Right cardiac atrium (tissue), 5 donors: ENCODE measurements around the gene RASL10B. TPM values are rescaled to one million over a fixed set of nuclear protein-coding genes. Genes with fewer than 3 reads are reported as not detected.

Experiments
- ATAC-seq, 2 donors: fragments of 200-7000 bp; cut with Tn5 transposase; one replicate each; pipeline versions ENCODE4 v1.8.0 to v1.9.1; 2020; ENCODE audit warnings: moderate library complexity in 2 of 2, mild to moderate bottlenecking in 1 of 2
- DNase-seq, 3 donors: peaks; one replicate each; pipeline ENCODE4 v3.0.0-alpha.2; 2020
- H3K27ac ChIP-seq: one replicate; pipeline ENCODE4 v1.5.1; 2013; ENCODE audit warnings: mild to moderate bottlenecking, low read length, control low read depth, moderate library complexity
- H3K27me3 ChIP-seq: one replicate; pipeline ENCODE4 v1.6.1; 2013; ENCODE audit not compliant: control insufficient read depth, insufficient read depth
- H3K4me1 ChIP-seq: one replicate; pipeline ENCODE4 v1.6.1; 2013; ENCODE audit warnings: low read length; ENCODE audit not compliant: control insufficient read depth, insufficient read depth
- H3K4me3 ChIP-seq: one replicate; pipeline ENCODE4 v1.5.1; 2013; ENCODE audit warnings: low read length, control low read depth
- H3K9me3 ChIP-seq: one replicate; pipeline ENCODE4 v1.6.1; 2013; ENCODE audit warnings: low read length; ENCODE audit not compliant: control insufficient read depth
- whole genome bisulfite sequencing: extraction: QIAGEN DNeasy Blood & Tissue Kit; methylation state at CpG from one replicate; pipeline ENCODE4 v1.1.7; 2013; 5-methylcytosine and 5-hydroxymethylcytosine counted together
- intact Hi-C, 4 donors: fragments of 100-400 bp; cut with DNase I; formaldehyde crosslinking; loops; one replicate each; pipeline versions ENCODE4 v1.11.0 to v1.14.0; 2022 to 2023
- polyA plus RNA-seq: library from polyadenylated mRNA; stranded (reverse); fragments of 200-250 nt; gene quantifications from one replicate; pipeline ENCODE4 v1.2.3, GENCODE V29; 2013
- total RNA-seq, 4 donors: library from RNA; stranded (reverse); fragmentation: NEBNext Ultra II Directional; extraction: Animal tissue kit (Norgen Biotek cat#: 25700); gene quantifications; one replicate each; pipeline ENCODE4 v1.2.1, GENCODE V29; 2021
- donor health status: healthy with polysubstance abuse.
- donor health status: DM: no; HTN: yes; CAD: no.
- donor health status: DM: no; HTN: no; CAD: no.
- donor health status: DM: no; HTN: yes; CAD: no; lungs with severe emphysema.
- donor health status: DM: yes; HTN: yes; CAD: no.

The RASL10B gene
- total and polyA plus RNA-seq, 5 donors = 19.0 to 47.4 (median 36.6) TPM

DNA sequence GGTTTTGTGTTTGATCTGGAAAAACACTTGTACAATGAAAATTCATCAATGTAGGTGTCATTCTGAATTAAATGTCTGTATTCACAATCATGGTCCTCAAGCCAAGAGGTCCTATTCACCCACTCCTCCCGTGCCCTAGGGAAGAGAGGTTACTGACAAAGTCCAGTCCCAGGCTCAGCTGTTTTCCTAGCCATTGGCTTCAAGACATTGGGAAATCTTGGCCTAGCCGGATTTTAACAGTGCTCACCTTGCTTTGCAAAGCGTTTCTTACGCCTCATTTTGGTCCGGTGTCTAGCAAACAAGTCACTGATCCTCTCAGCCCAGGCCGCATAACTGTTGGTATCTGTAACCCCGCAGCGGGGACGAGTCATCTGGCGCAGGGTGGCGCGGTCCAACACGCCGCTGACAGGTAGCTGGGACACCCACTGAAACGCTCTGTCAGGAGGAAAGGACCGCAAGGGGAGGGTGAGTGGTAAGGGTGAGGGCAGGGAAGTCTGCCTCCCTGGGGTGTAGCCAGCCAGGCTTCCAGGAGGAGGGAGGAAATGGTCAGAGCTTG is 47.3 kb downstream of the RASL10B start:
- Histone ChIP-seq H3K27me3 (no peaks in the 10 kb centered on the region), H3K4me1 (peaks cover 22% of the 10 kb centered on the region), H3K27ac (no peak overlapping the region), H3K9me3 (no peaks in the 10 kb centered on the region), H3K4me3 (no peak overlapping the region)
- DNase-seq (peak in 1 of 3 donors; percentile 58), ATAC-seq (no peak)
- WGBS = 87% methylated on average over 16 of the region's 16 CpGs
- intact Hi-C loops = no loop called here

DNA sequence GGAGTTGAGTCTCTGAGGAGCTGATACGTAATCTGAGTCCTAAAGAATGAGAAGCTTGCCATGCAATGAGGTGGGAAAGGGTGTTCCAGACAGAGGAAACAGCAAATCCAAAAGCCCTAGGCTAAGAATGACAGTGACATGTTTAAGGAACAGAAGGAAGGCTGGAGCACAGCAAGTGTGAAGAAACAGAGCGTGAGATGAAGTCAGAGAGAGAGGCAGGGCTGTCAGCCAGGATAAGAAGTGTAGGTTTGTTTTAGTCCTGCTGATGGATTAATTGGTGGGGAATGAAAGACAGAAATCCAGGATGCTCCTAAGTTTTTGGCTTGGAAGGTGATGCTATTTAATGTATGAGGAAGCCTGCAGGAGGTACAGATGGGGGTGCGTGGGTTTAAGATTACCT is 49.5 kb downstream of the RASL10B start:
- no peaks in the 10 kb centered on the region for H3K27me3 ChIP-seq
- WGBS = 65% methylated on average over 3 of the region's 3 CpGs
- DNase-seq (no peak), ATAC-seq (no peak)
- intact Hi-C loops = no loop called here
- H3K27ac ChIP-seq = no peak overlapping the region
- no peak overlapping the region for H3K4me3 ChIP-seq
- no peaks in the 10 kb centered on the region for H3K9me3 ChIP-seq
- H3K4me1 ChIP-seq = peaks cover 14% of the 10 kb centered on the region

- ATAC-seq (no peak), DNase-seq (no peak)
- WGBS = 90% methylated on average over 2 of the region's 2 CpGs
- H3K4me3 ChIP-seq = no peak overlapping the region
- H3K27ac ChIP-seq = no peak overlapping the region
- no peaks in the 10 kb centered on the region for H3K9me3 ChIP-seq
- H3K4me1 ChIP-seq = peaks cover 13% of the 10 kb centered on the region
- intact Hi-C loops = no loop called here
- H3K27me3 ChIP-seq = no peaks in the 10 kb centered on the region
These were observed 53.5 kb downstream of the RASL10B start for GRCh38 chr17:35784895-35785294.

DNA sequence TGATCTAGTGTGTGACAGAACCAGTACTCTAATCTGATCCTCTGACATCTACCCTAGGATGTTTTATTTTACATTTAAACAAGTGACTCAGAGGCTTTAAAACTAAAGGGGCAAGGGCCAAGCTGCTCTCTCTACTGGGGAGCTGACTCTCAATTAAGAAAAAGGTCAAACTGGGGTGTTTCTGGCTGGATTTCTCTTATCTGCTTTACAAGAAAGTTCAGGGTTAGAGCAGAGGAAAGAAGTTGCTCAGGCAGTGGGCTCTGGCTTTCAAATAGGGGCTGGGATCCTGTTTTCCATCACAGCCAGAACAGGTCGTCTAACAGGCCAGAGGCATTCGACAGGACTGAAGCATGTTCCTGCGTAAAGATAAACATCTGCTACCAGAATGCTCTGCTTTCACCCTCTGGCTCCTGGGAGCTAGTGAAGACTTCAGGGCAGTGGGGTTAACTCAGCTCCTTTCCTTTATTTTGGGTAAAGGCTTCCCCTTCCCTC is 55.5 kb downstream of the RASL10B start:
- H3K27ac ChIP-seq = no peak overlapping the region

GRCh38 chr17:35788477-35789368 is 57.3 kb downstream of the RASL10B start:
- DNase-seq (no peak), ATAC-seq (peak; percentile 83 to 84)
- peaks cover 9% of the 10 kb centered on the region for H3K4me1 ChIP-seq
- intact Hi-C loops = no loop called here
- H3K4me3 ChIP-seq = no peak overlapping the region
- H3K27ac ChIP-seq = peak overlapping the region; percentile 68
- no peaks in the 10 kb centered on the region for H3K27me3 ChIP-seq
- H3K9me3 ChIP-seq = no peaks in the 10 kb centered on the region
- 50% methylated on average over 2 of the region's 2 CpGs for WGBS

More for the DNA sequence above, 55.5 kb downstream of the RASL10B start:
- no peaks in the 10 kb centered on the region for H3K27me3 ChIP-seq
- peaks cover 13% of the 10 kb centered on the region for H3K4me1 ChIP-seq
- ATAC-seq (no peak), DNase-seq (no peak)
- intact Hi-C loops = no loop called here
- 45% methylated on average over 3 of the region's 3 CpGs for WGBS
- H3K9me3 ChIP-seq = no peaks in the 10 kb centered on the region
- no peak overlapping the region for H3K4me3 ChIP-seq

- no peak for ATAC-seq
- no peaks in the 10 kb centered on the region for H3K27me3 ChIP-seq
- no peaks in the 10 kb centered on the region for H3K9me3 ChIP-seq
- no peak overlapping the region for H3K4me3 ChIP-seq
- H3K27ac ChIP-seq = no peak overlapping the region
- intact Hi-C loops = no loop called here
- no peak for DNase-seq
- H3K4me1 ChIP-seq = no peaks in the 10 kb centered on the region
- 97% methylated on average over 3 of the region's 3 CpGs for WGBS
These were observed 59.4 kb downstream of the RASL10B start for GRCh38 chr17:35790841-35791240.

DNA sequence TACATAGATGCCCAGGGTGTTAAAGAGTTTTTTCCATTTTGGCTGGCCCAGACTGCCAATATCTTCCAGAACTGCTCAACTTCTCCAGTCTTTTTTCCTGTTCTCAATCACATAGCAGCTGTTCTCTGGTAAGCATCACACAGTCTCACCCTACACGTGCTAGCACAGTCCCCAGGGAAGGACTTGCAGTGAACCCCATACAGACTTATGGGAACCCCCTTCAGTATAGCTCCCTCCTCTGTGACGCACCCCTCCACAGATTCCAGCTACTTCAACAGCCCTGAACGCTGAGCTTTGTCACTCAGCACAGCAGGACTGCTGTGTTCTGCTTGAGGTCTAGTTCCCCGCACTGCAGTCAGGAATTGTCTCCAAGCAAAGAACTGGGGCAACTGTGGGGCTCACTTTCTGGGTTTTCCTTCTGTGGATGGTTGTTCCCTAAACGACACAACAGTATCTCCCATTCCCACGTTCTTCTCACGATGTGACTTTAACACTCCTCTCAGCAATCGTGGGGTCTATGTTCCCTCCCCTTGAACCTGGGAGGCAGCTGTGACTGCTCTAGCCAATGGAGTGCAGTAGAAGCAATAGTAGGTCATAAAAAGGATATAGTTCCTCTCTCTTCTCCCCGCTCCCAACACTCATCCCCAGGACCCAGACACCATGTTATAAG is 60.4 kb downstream of the RASL10B start:
- H3K27me3 ChIP-seq = no peaks in the 10 kb centered on the region
- H3K4me1 ChIP-seq = no peaks in the 10 kb centered on the region
- DNase-seq (no peak), ATAC-seq (no peak)
- intact Hi-C loops = no loop called here
- no peak overlapping the region for H3K4me3 ChIP-seq
- H3K9me3 ChIP-seq = no peaks in the 10 kb centered on the region
- no peak overlapping the region for H3K27ac ChIP-seq
- WGBS = 65% methylated on average over 9 of the region's 9 CpGs

Other genes starting within 250 kb of the RASL10B start
- 1 to 10 TPM in 1 of 4 donors, under 1 TPM in 3; 0.23 to 1.0 (median 0.55) TPM for gene SLFN12L, start 194.0 kb upstream of the RASL10B start, total RNA-seq
- gene SLFN12L, start 194.0 kb upstream of the RASL10B start, polyA plus RNA-seq = 0.36 TPM
- not detected for gene SLFN14, start 170.8 kb upstream of the RASL10B start, total RNA-seq
- gene SLFN14, start 170.8 kb upstream of the RASL10B start, polyA plus RNA-seq = not detected
- 1 to 10 TPM; 5.8 to 9.2 (median 7.5) TPM for gene PEX12, start 153.1 kb upstream of the RASL10B start, total RNA-seq
- gene PEX12, start 153.1 kb upstream of the RASL10B start, polyA plus RNA-seq = 5.1 TPM
- 100 to 1,000 TPM; 131 to 144 (median 136) TPM for gene AP2B1, start 144.3 kb upstream of the RASL10B start, total RNA-seq
- 39.7 TPM for gene AP2B1, start 144.3 kb upstream of the RASL10B start, polyA plus RNA-seq
- gene GAS2L2, start 21.6 kb downstream of the RASL10B start, total RNA-seq = under 1 TPM in 2 of 4 donors, not detected in 2; 0.09 to 0.19 TPM
- gene GAS2L2, start 21.6 kb downstream of the RASL10B start, polyA plus RNA-seq = 0.14 TPM
- gene C17orf50, start 29.2 kb downstream of the RASL10B start, total RNA-seq = not detected
- 0.14 TPM for gene C17orf50, start 29.2 kb downstream of the RASL10B start, polyA plus RNA-seq
- gene MMP28, start 64.0 kb downstream of the RASL10B start, total RNA-seq = 1 to 10 TPM; 4.6 to 5.8 (median 5.4) TPM
- 9.2 TPM for gene MMP28, start 64.0 kb downstream of the RASL10B start, polyA plus RNA-seq
- gene TAF15, start 77.8 kb downstream of the RASL10B start, total RNA-seq = 100 to 1,000 TPM in 3 of 4 donors, 10 to 100 TPM in 1; 96.5 to 125 (median 106) TPM
- 86.3 TPM for gene TAF15, start 77.8 kb downstream of the RASL10B start, polyA plus RNA-seq
- not detected for gene HEATR9, start 137.3 kb downstream of the RASL10B start, total RNA-seq
- not detected for gene HEATR9, start 137.3 kb downstream of the RASL10B start, polyA plus RNA-seq
- gene CCL5, start 148.7 kb downstream of the RASL10B start, total RNA-seq = 1 to 10 TPM; 1.2 to 3.3 (median 2.3) TPM
- gene CCL5, start 148.7 kb downstream of the RASL10B start, polyA plus RNA-seq = 1.6 TPM
- not detected for gene RDM1, start 199.1 kb downstream of the RASL10B start, total RNA-seq
- gene RDM1, start 199.1 kb downstream of the RASL10B start, polyA plus RNA-seq = not detected
- gene LYZL6, start 212.1 kb downstream of the RASL10B start, total RNA-seq = not detected
- not detected for gene LYZL6, start 212.1 kb downstream of the RASL10B start, polyA plus RNA-seq
- under 1 TPM in 1 of 4 donors, not detected in 3; 0.15 TPM for gene CCL16, start 249.9 kb downstream of the RASL10B start, total RNA-seq
- 0.29 TPM for gene CCL16, start 249.9 kb downstream of the RASL10B start, polyA plus RNA-seq